SK-N-SH treated with all-trans-retinoic acid at 6 μM for 48 hours (cell line): Measurements from ENCODE around the gene TSHZ2.

Experiments used
- BACH2 ChIP-seq: fragments of 250-450 bp; sonication (Bioruptor Pico); IDR thresholded peaks from 2 replicates; pipeline ENCODE4 v1.9.0; 2021; ENCODE audit warnings: mild to moderate bottlenecking, borderline replicate concordance
- CSDC2 ChIP-seq: fragments of 250-450 bp; sonication (Bioruptor Pico); IDR thresholded peaks from 2 replicates; pipeline ENCODE4 v1.5.0; 2020; ENCODE audit warnings: mild to moderate bottlenecking, moderate library complexity
- GLIS3 ChIP-seq: fragments of 250-450 bp; sonication (Bioruptor Pico); IDR thresholded peaks from 2 replicates; pipeline ENCODE4 v1.5.0; 2020; ENCODE audit warnings: mild to moderate bottlenecking, moderate library complexity
- OSR1 ChIP-seq: fragments of 250-450 bp; sonication (Bioruptor Pico); IDR thresholded peaks from 2 replicates; pipeline ENCODE4 v1.8.0; 2022; ENCODE audit warnings: moderate library complexity, mild to moderate bottlenecking, inconsistent platforms
- PPARA ChIP-seq: fragments of 250-450 bp; sonication (Bioruptor Pico); IDR thresholded peaks from 2 replicates; pipeline ENCODE4 v1.5.0; 2020; ENCODE audit warnings: mild to moderate bottlenecking, borderline replicate concordance
- RARB ChIP-seq: fragments of 250-450 bp; sonication (Bioruptor Pico); IDR thresholded peaks from 2 replicates; pipeline ENCODE4 v1.8.0; 2021; ENCODE audit warnings: mild to moderate bottlenecking, moderate library complexity
- SNAI2 ChIP-seq: fragments of 250-450 bp; sonication (Bioruptor Pico); IDR thresholded peaks from 2 replicates; pipeline ENCODE4 v1.5.0; 2020; ENCODE audit warnings: mild to moderate bottlenecking, moderate library complexity
- TOX ChIP-seq: fragments of 250-450 bp; sonication (Bioruptor Pico); IDR thresholded peaks from 2 replicates; pipeline ENCODE4 v1.8.0; 2021; ENCODE audit warnings: mild to moderate bottlenecking, moderate library complexity, borderline replicate concordance
- ZFP3 ChIP-seq: fragments of 250-450 bp; sonication (Bioruptor Pico); IDR thresholded peaks from 2 replicates; pipeline ENCODE4 v1.5.0; 2020; ENCODE audit warnings: mild to moderate bottlenecking, moderate library complexity
- ZFP30 ChIP-seq: fragments of 450-650 bp; formaldehyde crosslinking; IDR thresholded peaks from 2 replicates; pipeline ENCODE4 v1.5.0; 2022; ENCODE audit warnings: mild to moderate bottlenecking, moderate library complexity
- TF ChIP-seq, protein P1 (sequence below): fragments of 250-450 bp; sonication (Bioruptor Pico); IDR thresholded peaks from 2 replicates; pipeline ENCODE4 v1.8.0; 2020; ENCODE audit warnings: mild to moderate bottlenecking, moderate library complexity, borderline replicate concordance
- TF ChIP-seq, protein P2 (sequence below): fragments of 250-450 bp; sonication (Bioruptor Pico); IDR thresholded peaks from 2 replicates; pipeline ENCODE4 v1.8.0; 2021; ENCODE audit warnings: low read depth, mild to moderate bottlenecking, moderate library complexity, borderline replicate concordance

DNA sequence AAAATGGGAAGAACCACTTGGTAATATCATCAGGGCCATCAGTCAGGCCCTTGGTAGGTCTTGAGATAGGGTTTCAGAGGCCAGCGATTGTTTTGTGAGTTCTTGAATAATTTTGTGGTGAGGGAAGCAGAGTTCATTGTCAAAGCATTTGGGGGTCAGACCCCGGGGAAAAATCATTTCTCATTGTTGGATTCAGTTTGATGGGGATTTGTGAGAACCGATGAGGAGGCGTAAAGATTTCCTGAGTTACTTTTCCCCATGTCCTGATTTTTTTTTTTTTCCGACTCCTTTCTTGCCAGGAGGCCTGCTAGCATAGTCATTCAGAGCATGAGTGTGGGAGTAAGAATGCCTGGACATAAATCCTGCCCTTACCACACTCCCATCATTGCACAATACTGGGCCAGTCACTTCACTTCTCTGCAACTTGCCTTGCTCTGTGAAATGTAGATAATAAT is 60.3 kb downstream of the TSHZ2 start:
- no peak for TF ChIP-seq CSDC2 (CRISPR knock-in tag)
- no peak for TF ChIP-seq TOX (CRISPR knock-in tag)
- no peak for TF ChIP-seq ZFP3 (CRISPR knock-in tag)
- TF ChIP-seq, protein P1, sequence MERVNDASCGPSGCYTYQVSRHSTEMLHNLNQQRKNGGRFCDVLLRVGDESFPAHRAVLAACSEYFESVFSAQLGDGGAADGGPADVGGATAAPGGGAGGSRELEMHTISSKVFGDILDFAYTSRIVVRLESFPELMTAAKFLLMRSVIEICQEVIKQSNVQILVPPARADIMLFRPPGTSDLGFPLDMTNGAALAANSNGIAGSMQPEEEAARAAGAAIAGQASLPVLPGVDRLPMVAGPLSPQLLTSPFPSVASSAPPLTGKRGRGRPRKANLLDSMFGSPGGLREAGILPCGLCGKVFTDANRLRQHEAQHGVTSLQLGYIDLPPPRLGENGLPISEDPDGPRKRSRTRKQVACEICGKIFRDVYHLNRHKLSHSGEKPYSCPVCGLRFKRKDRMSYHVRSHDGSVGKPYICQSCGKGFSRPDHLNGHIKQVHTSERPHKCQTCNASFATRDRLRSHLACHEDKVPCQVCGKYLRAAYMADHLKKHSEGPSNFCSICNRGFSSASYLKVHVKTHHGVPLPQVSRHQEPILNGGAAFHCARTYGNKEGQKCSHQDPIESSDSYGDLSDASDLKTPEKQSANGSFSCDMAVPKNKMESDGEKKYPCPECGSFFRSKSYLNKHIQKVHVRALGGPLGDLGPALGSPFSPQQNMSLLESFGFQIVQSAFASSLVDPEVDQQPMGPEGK (CRISPR knock-in tag): no peak
- no peak for TF ChIP-seq GLIS3 (CRISPR knock-in tag)
- TF ChIP-seq PPARA: no peak
- no peak for TF ChIP-seq RARB
- TF ChIP-seq OSR1 (CRISPR knock-in tag): no peak
- TF ChIP-seq BACH2 (CRISPR knock-in tag): no peak
- TF ChIP-seq SNAI2 (CRISPR knock-in tag): no peak
- TF ChIP-seq, protein P2, sequence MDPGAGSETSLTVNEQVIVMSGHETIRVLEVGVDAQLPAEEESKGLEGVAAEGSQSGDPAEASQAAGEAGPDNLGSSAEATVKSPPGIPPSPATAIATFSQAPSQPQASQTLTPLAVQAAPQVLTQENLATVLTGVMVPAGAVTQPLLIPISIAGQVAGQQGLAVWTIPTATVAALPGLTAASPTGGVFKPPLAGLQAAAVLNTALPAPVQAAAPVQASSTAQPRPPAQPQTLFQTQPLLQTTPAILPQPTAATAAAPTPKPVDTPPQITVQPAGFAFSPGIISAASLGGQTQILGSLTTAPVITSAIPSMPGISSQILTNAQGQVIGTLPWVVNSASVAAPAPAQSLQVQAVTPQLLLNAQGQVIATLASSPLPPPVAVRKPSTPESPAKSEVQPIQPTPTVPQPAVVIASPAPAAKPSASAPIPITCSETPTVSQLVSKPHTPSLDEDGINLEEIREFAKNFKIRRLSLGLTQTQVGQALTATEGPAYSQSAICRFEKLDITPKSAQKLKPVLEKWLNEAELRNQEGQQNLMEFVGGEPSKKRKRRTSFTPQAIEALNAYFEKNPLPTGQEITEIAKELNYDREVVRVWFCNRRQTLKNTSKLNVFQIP (CRISPR knock-in tag): no peak
- no peak for TF ChIP-seq ZFP30 (CRISPR knock-in tag)
